ENCODE data around the gene SMPDL3A.
"Not testable (repeated sequence)": the region's sequence is repeated elsewhere in the genome, so short reads cannot be mapped to it uniquely, and the experiment has no call there.

SMPDL3A gene, protein sequence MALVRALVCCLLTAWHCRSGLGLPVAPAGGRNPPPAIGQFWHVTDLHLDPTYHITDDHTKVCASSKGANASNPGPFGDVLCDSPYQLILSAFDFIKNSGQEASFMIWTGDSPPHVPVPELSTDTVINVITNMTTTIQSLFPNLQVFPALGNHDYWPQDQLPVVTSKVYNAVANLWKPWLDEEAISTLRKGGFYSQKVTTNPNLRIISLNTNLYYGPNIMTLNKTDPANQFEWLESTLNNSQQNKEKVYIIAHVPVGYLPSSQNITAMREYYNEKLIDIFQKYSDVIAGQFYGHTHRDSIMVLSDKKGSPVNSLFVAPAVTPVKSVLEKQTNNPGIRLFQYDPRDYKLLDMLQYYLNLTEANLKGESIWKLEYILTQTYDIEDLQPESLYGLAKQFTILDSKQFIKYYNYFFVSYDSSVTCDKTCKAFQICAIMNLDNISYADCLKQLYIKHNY

DNA sequence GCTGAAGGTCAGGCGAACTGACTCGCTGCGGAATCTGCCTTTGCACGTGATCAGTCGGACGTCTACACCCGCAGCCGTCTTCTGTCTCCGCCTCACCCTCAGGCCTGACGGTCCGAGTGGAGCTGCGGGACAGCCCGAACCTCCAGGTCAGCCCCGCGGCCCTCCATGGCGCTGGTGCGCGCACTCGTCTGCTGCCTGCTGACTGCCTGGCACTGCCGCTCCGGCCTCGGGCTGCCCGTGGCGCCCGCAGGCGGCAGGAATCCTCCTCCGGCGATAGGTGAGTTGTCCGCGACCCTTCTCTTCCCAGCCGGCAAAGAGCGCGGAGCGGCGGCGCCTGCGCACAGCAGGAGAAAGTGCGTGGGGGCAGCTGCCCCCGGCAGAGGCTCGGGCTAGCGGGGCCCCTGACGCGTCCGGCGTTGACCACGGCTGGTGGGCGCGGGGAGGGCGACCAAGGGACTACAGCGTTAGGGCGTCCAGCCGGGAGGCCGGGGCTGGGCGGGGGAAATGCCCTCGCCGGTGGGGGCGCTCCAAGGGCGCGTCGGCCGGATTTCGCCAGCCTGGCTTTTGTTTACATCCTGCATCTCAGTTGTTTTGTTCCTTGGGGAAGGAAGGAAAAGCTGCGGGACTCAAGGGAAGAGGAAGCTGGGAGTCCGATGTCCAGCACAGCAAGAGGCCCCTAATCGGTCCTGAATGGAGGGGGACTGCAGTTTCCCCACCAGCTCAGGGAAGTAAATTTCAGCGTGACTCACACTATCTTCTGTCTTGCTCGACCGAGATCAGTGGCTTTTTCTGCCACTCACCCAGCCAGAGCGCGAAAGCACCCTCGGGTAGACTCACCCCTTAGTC, at the start of gene SMPDL3A:
Gene SMPDL3A (plus strand): TSS at position 77 of the 846 bp plus-strand sequence. CDS start 89 bp downstream, at position 166.
- peak; percentile 82 to 94 (median 88) for DNase-seq

DNA sequence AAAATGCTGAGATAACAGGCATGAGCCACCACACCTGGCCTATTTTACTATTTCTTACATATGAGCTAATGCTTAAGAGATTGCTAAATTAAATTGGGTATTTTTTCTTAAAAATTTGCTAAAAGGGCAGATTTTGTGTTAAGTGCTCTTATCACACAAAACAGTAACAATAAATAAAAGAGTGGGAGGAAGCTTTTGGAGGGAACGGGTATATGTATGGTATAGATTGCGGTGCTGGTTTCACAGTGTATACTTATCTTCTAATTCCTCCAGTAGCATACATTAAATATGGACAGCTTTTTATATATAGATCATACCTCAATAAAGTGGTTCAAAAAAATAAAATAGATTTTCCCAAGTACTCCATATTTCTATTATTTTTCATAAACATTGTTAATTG, 49.0 kb upstream of the SMPDL3A start:
- no peak for DNase-seq

DNA sequence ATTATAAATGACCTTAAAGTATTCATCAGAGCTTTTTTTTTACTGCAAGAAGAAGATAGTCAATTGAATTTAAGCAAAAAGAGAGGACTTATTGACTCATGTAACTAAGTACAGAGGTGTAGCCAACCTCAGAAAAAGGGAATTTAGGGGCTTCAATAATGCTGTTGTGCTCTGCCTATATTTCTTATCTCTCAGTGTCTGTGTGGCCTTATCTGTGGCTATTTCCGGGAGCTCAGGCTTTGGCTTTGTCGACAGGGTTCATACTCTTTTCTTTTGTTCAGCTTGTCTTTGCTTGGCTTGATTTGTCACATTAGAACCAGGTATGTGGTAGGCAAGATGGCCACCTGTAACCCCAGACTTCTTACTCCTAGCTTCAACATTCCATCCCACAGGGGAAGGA, 48.1 kb upstream of the SMPDL3A start:
- DNase-seq: no peak

DNA sequence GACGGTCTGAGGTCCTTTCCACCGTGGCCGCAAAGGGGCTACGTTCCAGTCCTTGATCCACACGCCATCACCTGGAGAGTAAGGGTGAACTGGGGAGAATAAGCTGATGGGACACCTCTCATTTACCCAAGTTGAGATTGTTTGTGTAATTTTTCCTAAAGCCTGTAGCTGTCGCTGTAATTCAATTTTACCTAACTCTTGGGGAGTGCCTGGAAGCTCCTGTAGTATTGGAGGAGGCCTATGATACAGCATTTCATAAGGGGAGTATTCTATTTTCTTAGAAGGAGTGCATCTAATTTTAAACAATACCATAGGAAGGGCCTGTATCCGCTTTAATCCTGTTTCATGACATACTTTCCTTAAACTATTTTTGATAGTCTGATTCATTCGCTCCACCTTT, 44.8 kb upstream of the SMPDL3A start:
- DNase-seq: peak in 1 of 3 experiments; percentile 63

DNA sequence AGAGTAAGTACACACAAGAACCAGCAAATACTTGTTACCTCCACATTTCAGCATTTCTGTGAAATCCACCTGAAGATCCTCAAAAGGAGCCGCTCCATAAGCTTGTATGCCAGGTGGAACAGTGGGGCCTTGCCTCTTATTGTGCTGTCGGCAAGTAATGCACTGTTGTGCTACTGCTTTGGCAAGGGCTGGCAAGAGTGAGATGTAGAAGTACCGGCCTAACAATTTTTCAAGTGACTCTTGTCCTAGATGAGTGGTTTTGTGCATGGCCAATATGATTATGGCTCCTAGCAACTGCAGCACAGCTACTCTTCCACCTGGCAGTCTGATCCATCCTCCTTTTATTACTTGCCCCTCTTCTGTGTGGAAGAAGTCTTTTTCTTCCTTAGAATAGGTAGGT, 44.2 kb upstream of the SMPDL3A start:
- DNase-seq: peak in 2 of 3 experiments; percentile 15 to 95

DNA sequence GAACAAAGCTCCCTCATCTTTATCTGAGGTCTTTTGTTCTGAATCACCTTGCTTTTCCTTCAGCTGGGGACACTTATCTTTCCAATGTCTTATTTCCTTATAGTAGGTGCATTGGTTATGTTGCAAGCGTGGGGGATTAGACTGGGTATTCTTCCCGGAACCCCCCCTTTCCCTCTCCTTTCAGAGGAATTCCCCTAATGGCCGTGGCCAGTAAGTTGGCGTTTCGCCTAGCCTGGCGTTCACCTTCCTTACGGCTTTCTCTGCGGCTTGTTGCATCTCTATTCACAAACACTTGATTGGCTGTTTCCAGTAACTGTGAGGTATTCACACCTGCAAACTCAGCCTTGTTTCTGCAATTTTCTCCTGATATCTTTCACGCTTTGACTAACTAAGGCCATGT, 42.4 kb upstream of the SMPDL3A start:
- no peak for DNase-seq

DNA sequence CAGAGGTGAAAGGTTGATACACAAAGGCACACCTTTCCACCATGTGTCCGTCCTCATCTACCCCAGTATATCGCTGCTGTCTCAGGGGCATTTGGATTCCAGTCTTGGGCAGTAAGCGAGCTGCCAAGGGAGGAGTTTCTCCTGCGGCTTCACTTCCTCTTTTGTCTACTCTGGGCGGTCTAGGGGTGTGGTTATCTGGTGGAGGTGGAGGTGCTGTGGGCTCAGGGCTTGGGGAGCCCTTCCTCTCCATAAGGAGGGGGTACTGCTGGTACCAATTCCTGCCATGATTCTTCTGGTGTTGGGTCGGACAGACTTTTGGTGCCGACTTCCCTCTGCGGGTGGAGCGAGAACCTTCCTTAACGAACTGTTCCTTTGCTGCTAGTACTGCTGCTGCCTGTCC, 41.5 kb upstream of the SMPDL3A start:
- no peak for DNase-seq

DNA sequence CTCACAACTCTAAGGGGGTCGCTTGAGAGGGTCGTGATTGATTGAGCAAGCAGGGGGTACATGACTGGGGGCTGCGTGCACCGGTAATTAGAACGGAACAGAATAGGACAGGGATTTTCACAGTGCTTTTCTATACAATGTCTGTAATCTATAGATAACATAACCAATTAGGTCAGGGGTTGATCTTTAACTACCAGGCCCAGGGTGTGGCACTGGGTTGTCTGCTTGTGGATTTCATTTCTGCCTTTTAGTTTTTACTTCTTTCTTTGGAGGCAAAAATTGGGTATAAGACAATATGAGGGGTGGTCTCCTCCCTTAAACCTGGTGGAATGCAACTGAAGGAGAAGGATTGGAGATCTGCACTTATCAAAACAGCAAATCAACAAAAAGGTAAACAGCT, 40.1 kb upstream of the SMPDL3A start:
- DNase-seq: not testable (repeated sequence)

DNA sequence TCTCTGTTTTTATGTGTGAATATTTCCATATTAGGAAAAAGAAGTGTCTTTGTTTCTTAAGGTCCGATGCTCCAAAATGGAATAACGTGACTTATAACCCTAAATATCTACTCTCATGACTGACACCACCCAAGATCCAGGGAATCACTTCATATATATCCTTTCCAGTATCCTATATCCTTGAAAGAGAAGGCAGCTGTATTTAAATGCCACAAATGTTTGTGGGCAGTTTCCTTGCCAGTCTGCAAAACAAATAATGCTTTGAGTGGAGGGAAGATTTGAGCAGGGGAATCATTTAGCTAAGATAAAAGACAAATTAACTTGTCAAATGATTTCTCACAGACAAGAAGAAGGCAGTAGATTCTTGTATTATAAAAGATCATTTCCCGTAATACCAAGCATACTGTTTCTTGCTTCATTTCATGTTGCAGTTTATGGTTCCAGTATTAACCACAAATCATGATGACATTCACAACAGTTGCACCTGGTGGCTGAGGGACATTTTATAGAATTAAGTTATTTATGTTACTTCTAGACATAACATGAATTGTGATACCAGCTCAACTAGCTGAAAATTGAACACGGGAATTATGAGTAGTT, 39.5 kb upstream of the SMPDL3A start:
- DNase-seq: peak in 2 of 3 experiments; percentile 52 to 87

DNA sequence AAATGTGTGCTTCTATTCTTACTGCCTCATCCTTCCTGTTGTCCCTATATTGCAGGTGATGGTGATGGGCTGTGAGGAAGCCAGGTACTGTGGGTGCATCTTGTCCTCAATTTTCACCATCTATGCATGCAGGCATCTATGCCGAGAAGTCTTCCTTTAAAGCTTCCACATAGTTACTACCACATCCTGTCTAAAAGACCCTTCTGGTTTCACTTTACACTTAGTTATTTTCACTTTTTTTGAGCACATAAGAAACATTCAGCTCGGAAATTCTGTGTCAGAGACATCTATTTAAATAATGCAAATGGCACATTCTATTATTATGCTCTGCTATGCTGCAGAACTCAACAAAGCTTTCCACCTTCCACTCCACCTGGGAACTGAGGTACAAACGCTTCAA, 37.7 kb upstream of the SMPDL3A start:
- DNase-seq: no peak

DNA sequence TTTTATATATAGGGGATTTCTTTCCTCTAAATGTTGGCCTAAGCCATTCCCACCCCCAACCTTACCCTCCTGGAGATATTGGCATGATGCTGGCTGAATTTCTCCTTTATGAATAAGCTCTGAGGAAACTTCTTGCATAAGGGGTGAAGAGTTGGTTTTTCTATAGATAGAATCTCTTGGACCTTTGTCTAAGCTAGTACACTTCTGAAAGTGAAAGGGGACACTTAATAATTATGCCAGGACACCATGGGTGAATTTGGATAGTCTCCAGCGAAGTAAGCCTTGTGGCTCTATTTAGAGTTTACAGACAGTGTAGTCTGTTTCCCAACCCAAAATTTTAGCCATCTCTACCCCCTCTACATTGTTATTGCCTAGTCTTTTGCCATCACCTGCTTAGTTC, 36.6 kb upstream of the SMPDL3A start:
- no peak for DNase-seq

DNA sequence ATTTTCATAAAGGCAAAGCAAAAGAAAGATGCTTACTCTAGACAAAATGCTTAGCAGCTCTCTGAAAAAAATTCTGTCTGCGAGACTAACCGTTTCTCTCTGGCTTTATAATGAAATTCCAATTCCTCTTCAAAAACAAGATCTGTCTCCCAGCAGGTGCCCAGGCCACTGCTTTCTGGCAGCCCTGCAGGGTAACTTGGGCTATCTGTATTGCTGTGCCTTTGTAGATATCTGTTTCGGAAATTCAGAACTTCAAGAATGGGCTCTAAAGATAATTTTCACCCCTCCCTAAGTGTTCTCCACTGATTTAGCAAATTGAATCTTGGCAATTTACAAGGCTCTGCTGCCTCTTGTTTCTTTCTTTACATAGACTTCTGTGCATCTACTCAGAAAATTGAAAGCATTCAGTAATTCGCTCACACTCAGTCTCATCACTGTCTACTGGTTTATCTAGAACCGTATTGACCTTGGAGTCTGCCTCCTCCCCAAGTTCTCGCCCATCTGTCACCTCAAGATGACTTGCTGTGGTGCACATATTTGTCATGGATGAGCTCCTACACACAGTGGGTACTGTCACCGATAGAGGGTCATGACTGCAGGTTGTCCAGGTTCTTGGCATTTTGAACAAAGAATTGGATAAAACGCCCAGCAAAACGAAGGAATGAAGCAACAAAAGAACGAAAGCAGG, 35.9 kb upstream of the SMPDL3A start:
- DNase-seq: peak in 1 of 3 experiments; percentile 81

DNA sequence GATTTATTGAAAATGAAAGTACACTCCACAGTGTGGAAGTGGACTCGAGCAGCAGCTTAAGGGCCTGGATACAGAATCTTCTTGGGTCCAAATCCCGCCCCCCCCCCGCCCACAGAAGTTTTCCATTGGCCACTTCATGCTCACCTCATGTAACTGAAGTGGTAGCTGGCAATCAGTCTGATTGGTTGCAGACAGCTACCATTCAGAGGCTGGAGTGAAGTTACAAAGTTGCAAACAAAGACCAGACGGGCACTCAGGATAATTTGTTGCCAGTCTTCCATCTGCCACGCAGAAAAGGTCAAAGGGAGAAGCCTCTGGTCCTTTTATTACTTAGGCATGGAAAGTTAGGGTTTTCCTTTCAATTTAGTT, 35.4 kb upstream of the SMPDL3A start:
- peak in 1 of 3 experiments; percentile 86 for DNase-seq

DNA sequence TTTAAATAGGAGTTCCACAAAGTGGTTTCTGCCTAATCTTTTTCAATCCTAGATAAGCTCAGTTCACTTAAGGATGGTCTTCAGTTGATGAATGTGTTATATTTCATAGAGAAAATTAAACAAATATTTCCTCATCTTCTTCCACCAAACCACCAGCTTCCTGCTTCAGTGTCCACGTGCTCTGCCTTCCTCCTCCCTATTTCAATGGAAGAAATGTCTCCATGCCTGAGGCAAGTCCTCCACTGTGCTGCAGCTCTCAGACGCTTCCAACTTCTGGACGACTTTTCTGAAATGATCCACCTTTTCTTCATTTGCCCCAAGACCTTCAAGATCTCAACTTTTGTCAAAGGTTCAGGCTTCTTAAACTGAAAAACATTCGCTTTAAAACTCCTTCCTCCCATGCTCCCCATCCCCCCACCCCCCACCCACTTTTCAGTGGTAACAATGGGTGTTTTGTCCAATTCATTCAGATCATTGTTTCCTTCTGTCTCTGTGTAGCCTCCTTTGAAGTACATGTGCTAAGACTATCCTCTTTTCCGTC, 34.8 kb upstream of the SMPDL3A start:
- no peak for DNase-seq

DNA sequence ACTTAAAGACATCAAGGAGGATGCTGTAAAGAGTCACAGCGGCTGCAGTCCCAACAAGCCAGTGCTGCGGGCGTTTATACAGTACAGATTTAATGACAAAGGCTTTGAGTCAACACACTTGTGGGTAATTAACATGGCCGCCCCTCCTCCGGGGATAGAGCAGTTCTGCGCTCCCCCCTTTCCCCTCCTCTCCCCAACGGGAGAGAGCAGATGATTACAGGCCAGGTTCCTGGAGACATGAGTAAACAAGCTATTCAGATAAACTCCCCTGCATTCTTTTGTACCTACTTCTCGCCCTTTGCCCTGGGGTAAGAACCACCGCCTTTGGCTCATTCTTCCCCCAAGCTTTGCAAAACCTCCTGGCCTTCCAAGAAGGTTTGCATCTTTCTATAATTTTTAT, 33.2 kb upstream of the SMPDL3A start:
- DNase-seq: peak in 1 of 3 experiments; percentile 23

DNA sequence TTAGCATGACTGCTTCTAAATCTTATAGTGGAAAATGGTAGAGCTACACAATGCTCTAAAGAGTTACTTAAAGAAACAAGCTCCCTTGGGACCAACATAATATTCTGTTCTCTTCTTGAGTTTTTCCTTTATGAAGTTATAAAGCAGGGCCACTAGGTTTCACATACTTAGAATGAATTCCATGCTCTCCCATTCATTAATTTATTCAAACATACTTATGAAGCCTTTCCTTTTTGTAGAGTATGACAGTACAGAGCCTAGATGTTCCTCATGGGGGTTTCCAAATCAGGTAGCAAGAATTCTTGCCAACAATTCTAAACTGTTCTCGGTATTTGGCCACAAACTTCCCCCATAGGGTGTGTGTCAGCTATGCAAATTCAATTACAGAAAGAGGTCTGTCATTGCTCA, 30.1 kb upstream of the SMPDL3A start:
- DNase-seq: no peak

DNA sequence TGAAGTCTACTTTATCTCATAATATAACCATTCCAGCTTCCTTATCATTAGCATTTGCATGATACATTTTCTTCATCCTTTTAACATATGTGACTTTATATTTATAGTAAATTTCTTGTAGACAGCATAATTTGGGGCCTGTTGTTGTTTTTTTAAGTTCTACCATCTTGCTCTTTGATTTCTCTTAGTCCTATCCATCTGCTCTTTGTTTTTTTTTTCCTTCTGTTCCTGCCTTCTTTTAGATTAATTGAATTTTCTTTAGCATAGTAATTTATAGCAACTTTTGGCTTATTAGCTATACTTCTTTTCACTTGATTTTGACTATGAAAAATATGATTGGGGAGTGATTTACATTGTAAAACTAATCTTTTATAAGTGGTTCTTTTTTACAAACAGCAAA, 28.7 kb upstream of the SMPDL3A start:
- DNase-seq: no peak

DNA sequence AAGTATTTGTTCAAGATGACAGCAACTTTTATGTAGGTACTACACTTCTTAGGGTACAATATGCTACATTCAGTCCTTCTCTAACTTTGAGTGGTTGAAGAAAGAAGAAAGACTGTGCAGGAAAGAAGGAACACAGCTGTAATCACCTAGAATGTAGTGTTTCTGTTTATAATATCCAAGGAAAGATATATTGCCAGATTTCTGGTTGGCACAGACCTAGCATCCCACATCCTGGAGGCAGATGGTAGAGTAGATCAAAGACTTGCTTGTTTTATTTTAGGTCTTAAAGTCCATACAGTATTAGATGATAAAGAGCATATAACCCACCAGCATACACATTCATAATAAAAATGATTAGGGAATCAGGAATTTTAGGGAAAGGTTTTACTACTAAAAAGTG, 22.8 kb upstream of the SMPDL3A start:
- DNase-seq: no peak

DNA sequence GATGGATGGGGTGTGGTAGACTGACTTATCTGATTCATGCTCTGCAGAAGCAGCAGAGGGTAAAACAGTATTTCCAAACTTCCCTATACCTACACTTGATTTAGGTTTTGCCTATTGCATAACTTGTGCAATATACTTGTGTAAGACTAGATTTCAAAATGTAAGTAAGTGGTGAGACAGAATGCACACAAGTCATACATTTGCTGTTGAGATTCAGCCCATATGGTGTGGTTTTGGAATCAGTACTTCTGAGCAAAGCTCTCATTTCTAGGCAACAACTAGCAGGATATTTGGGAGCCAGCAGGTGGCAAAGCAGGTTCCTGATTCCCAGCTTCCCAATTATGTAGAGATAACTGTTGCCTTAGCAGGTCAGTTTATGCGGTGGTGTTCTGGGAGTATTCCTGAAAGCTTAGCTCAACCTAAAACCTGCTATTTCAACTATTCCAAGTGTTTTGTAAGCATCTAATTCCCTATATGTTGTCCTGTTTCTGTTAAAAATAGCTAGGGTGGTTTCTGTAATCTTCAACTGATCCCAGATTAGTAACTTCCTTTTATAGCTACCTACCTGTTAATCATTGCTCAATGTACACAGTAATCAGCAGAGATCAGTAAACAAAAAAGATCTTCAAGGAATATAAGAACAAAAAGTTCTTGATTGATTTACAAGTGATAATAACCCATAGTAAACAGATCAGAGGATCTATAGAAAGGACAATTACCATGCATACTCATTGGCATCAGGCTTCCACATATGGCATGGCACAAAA, 18.0 kb upstream of the SMPDL3A start:
- peak in 2 of 3 experiments; percentile 28 to 66 for DNase-seq

DNA sequence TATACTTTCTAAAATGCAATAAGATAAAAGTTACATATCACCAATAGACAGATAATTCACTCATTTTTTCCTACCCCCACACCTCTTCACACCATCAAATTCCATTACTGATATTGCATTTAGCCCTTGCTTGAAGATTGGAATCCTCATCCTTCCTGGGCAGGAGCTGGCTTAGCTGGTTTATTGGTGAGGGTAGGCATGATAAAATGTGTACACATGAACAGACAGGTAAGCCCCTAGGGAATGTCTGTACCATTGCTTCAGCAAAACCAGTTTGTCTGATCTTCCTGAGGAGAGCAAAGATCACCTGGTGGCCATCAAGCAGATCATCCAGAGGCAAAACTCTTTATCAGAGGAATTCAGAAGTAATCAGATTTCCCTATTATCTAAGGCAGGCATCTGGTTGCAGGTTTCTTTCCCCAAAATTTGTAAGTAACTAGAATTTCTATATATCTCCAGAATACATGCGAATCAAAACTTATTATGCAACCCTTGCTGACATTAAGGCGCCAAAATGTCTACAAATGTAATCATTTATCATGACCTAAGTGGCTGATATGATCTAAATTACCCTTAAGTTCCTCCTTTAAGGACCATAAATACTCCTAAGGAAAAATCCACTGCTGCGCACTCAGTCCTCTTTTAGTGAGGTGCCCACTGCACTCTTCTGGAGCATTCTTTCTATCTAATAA, 16.2 kb upstream of the SMPDL3A start:
- DNase-seq: peak in 1 of 3 experiments; percentile 83

DNA sequence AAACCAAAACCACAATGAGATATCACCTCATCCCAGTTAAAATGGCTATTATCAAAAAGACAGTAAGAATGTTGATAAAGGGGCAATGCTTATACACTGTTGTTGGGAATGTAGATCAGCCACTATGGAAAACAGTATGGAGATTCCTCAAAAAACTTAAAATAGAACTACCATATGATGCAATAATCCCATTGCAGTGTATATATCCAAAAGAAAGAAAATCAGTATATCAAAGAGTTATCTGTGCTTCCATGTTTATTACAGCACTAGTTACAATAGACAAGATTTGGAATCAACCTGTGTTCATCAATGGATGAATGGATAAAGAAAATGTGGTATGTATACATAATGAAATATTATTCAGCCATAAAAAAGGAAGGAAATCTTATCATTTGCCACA, 13.1 kb upstream of the SMPDL3A start:
- DNase-seq: no peak

All from NCI-H1417 (cell line).